ENCODE results near the gene CDH3. TPM values are rescaled to one million over a fixed set of nuclear protein-coding genes. Genes with fewer than 3 reads are reported as not detected.

CDH3 gene
- total RNA-seq (1 to 10 TPM in 1 of 5 donors, under 1 TPM in 3, not detected in 1; 0.36 to 1.1 (median 0.60) TPM), total RNA-seq (0 to 1.4 (median 0.28) reads per million in 29 experiments)
- total RNA-seq (2013): 0.28 TPM

- POLR2A ChIA-PET: no interaction called here
- peaks cover 7 to 77% of the 10 kb centered on the region in 2 experiments for H3K27me3 ChIP-seq (replicated peaks in 1 of 2; ENCODE audit: control insufficient read depth in 2 of 2, extremely low read depth in 1 of 2, insufficient read depth in 2 of 2, low read length in 1 of 2)
- H3K4me3 ChIP-seq (ENCODE audit: control insufficient read depth in 1 of 2, extremely low read depth in 1 of 2, low read length in 1 of 2): peak within 1 kb of the TSS; percentile 25 to 71
- no peaks in the 10 kb centered on the region for H3K36me3 Mint-ChIP-seq
- no peaks in the 10 kb centered on the region for H3K36me3 ChIP-seq (ENCODE audit: control insufficient read depth in 2 of 2, extremely low read depth in 1 of 2, insufficient read depth in 1 of 2, low read length in 1 of 2)
- H3K4me1 ChIP-seq (ENCODE audit: control insufficient read depth in 1 of 2, extremely low read depth in 1 of 2, insufficient read depth in 2 of 2, low read length in 2 of 2): peaks cover 0 to 22% of the 10 kb centered on the region in 2 experiments
- DNase-seq: peak in 18 of 35 experiments; percentile 2 to 35 (median 12)
- CTCF ChIA-PET: no interaction called here
- no peak within 1 kb of the TSS for H3K27ac ChIP-seq (ENCODE audit: low read length)
- ATAC-seq (replicated peaks in 1 of 4): peak; percentile 52 to 73 (median 56)
- WGBS (ENCODE audit: insufficient coverage): 4% methylated on average over 47 of the region's 53 CpGs
- H3K9me3 ChIP-seq: no peaks in the 10 kb centered on the region
- peak within 1 kb of the TSS in 1 of 2 donors; percentile 38 for H3K27ac Mint-ChIP-seq
- peaks cover 42 to 74% of the 10 kb centered on the region in 2 donors for H3K27me3 Mint-ChIP-seq
- H3K4me3 Mint-ChIP-seq: peak within 1 kb of the TSS; percentile 46 to 66 (median 49)
- H3K9me3 Mint-ChIP-seq: no peaks in the 10 kb centered on the region
- peaks cover 11 to 21% (median 16%) of the 10 kb centered on the region in 3 donors for H3K4me1 Mint-ChIP-seq
These were observed at the start of gene CDH3 for GRCh38 chr16:68644715-68645493. Gene CDH3, plus strand, starts transcription at chr16:68645310. Its CDS starts 70 bp downstream, at chr16:68645380.

DNA sequence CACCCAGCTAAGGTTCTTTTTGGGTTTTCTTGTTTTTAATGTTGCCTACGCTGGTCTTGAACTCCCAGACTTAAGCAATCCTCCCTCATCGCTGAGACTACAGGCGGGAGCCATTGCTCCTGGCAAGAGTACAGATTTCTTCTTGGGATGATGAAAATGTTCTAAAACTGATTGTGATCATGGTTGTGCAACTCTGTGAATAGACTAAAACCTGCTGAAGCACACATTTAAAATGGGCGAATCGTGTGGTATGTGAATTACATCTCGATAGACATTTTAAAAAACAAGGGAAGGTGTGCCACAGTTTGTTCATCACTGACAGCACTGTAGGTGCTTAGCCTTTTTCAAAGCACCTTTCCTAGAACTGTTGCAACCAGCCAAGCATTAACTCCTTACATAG lies 48.8 kb upstream of the CDH3 start:
- Mint-ChIP-seq H3K27ac (no peak overlapping the region), H3K4me1 (peaks cover 0 to 2% (median 2%) of the 10 kb centered on the region in 3 donors), H3K36me3 (peaks cover 7% of the 10 kb centered on the region), H3K9me3 (peaks cover 0 to 6% (median 0%) of the 10 kb centered on the region in 3 donors), H3K27me3 (no peaks in the 10 kb centered on the region), H3K4me3 (no peak overlapping the region)
- H3K9me3 ChIP-seq: no peaks in the 10 kb centered on the region
- no peak overlapping the region for H3K4me3 ChIP-seq (ENCODE audit: control insufficient read depth in 1 of 2, extremely low read depth in 1 of 2, low read length in 1 of 2)
- DNase-seq: no peak
- no peak overlapping the region for H3K27ac ChIP-seq (ENCODE audit: low read length)
- ChIA-PET POLR2A (no interaction called here), CTCF (interaction anchor here in 1 of 2 donors (0.9 kb wide), 1 partner anchor 38 kb away, joined by 6 read pairs; no protein-coding TSS in a partner anchor)
- H3K27me3 ChIP-seq (replicated peaks in 1 of 2; ENCODE audit: control insufficient read depth in 2 of 2, extremely low read depth in 1 of 2, insufficient read depth in 2 of 2, low read length in 1 of 2): no peaks in the 10 kb centered on the region
- H3K4me1 ChIP-seq (ENCODE audit: control insufficient read depth in 1 of 2, extremely low read depth in 1 of 2, insufficient read depth in 2 of 2, low read length in 2 of 2): no peaks in the 10 kb centered on the region
- ATAC-seq (replicated peaks in 1 of 4): no peak
- WGBS (ENCODE audit: insufficient coverage): 100% methylated on average over 3 of the region's 6 CpGs
- no peaks in the 10 kb centered on the region for H3K36me3 ChIP-seq (ENCODE audit: control insufficient read depth in 2 of 2, extremely low read depth in 1 of 2, insufficient read depth in 1 of 2, low read length in 1 of 2)

- Histone ChIP-seq H3K27ac (ENCODE audit: low read length) (no peak overlapping the region), H3K4me1 (ENCODE audit: control insufficient read depth in 1 of 2, extremely low read depth in 1 of 2, insufficient read depth in 2 of 2, low read length in 2 of 2) (no peaks in the 10 kb centered on the region), H3K27me3 (replicated peaks in 1 of 2; ENCODE audit: control insufficient read depth in 2 of 2, extremely low read depth in 1 of 2, insufficient read depth in 2 of 2, low read length in 1 of 2) (no peaks in the 10 kb centered on the region), H3K36me3 (ENCODE audit: control insufficient read depth in 2 of 2, extremely low read depth in 1 of 2, insufficient read depth in 1 of 2, low read length in 1 of 2) (no peaks in the 10 kb centered on the region), H3K9me3 (no peaks in the 10 kb centered on the region), H3K4me3 (ENCODE audit: control insufficient read depth in 1 of 2, extremely low read depth in 1 of 2, low read length in 1 of 2) (no peak overlapping the region)
- WGBS (ENCODE audit: insufficient coverage): no CpG with 5 or more reads among the region's 1 CpG
- no peaks in the 10 kb centered on the region for H3K36me3 Mint-ChIP-seq
- ATAC-seq (replicated peaks in 1 of 4) (no peak), DNase-seq (no peak)
- no peaks in the 10 kb centered on the region for H3K9me3 Mint-ChIP-seq
- ChIA-PET POLR2A (no interaction called here), CTCF (interaction anchor here (0.7 to 0.9 kb wide), 2 partner anchors 72 to 239 kb away, joined by 3 to 4 read pairs; no protein-coding TSS in a partner anchor)
- H3K4me3 Mint-ChIP-seq: no peak overlapping the region
- H3K27ac Mint-ChIP-seq: no peak overlapping the region
- no peaks in the 10 kb centered on the region for H3K4me1 Mint-ChIP-seq
- H3K27me3 Mint-ChIP-seq: no peaks in the 10 kb centered on the region
These were observed 45.5 kb upstream of the CDH3 start for GRCh38 chr16:68599586-68599985.

GRCh38 chr16:68605746-68606145 lies 39.4 kb upstream of the CDH3 start:
- no peak overlapping the region for H3K4me3 ChIP-seq (ENCODE audit: control insufficient read depth in 1 of 2, extremely low read depth in 1 of 2, low read length in 1 of 2)
- H3K27ac ChIP-seq (ENCODE audit: low read length): no peak overlapping the region
- no peak for ATAC-seq (replicated peaks in 1 of 4)
- no peak overlapping the region for H3K4me3 Mint-ChIP-seq
- 82% methylated on average over 3 of the region's 5 CpGs for WGBS (ENCODE audit: insufficient coverage)
- CTCF ChIA-PET: no interaction called here
- no peaks in the 10 kb centered on the region for H3K4me1 ChIP-seq (ENCODE audit: control insufficient read depth in 1 of 2, extremely low read depth in 1 of 2, insufficient read depth in 2 of 2, low read length in 2 of 2)
- no peak overlapping the region for H3K27ac Mint-ChIP-seq
- DNase-seq: no peak
- POLR2A ChIA-PET: no interaction called here
- peaks cover 0 to 3% (median 3%) of the 10 kb centered on the region in 3 donors for H3K9me3 Mint-ChIP-seq
- no peaks in the 10 kb centered on the region for H3K36me3 ChIP-seq (ENCODE audit: control insufficient read depth in 2 of 2, extremely low read depth in 1 of 2, insufficient read depth in 1 of 2, low read length in 1 of 2)
- H3K4me1 Mint-ChIP-seq: no peaks in the 10 kb centered on the region
- no peaks in the 10 kb centered on the region for H3K27me3 ChIP-seq (replicated peaks in 1 of 2; ENCODE audit: control insufficient read depth in 2 of 2, extremely low read depth in 1 of 2, insufficient read depth in 2 of 2, low read length in 1 of 2)
- no peaks in the 10 kb centered on the region for H3K27me3 Mint-ChIP-seq
- no peaks in the 10 kb centered on the region for H3K9me3 ChIP-seq
- no peaks in the 10 kb centered on the region for H3K36me3 Mint-ChIP-seq

DNA sequence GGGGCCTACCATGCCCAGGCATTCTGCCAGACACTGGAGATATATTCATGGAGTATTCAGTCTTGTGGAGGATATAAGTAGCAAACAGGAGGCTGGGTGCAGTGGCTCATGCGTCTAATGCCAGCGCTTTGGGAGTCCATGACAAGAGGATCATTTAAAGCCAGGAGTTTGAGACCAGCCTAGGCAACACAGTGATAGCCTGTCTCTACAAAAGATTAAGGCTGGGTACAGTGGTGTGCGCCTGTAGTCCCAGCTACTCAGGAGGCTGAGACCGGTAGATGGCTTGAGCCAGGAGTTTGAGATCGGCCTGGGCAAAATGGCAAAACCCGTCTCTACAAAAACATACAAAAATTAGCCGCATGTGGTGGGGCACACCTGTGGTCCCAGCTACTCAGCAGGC lies 37.7 kb upstream of the CDH3 start:
- peaks cover under 1% of the 10 kb centered on the region for H3K36me3 Mint-ChIP-seq
- 100% methylated on average over 3 of the region's 7 CpGs for WGBS (ENCODE audit: insufficient coverage)
- Histone ChIP-seq H3K9me3 (no peaks in the 10 kb centered on the region), H3K36me3 (ENCODE audit: control insufficient read depth in 2 of 2, extremely low read depth in 1 of 2, insufficient read depth in 1 of 2, low read length in 1 of 2) (no peaks in the 10 kb centered on the region), H3K4me3 (ENCODE audit: control insufficient read depth in 1 of 2, extremely low read depth in 1 of 2, low read length in 1 of 2) (no peak overlapping the region), H3K27me3 (replicated peaks in 1 of 2; ENCODE audit: control insufficient read depth in 2 of 2, extremely low read depth in 1 of 2, insufficient read depth in 2 of 2, low read length in 1 of 2) (no peaks in the 10 kb centered on the region), H3K4me1 (ENCODE audit: control insufficient read depth in 1 of 2, extremely low read depth in 1 of 2, insufficient read depth in 2 of 2, low read length in 2 of 2) (no peaks in the 10 kb centered on the region), H3K27ac (ENCODE audit: low read length) (no peak overlapping the region)
- CTCF ChIA-PET: no interaction called here
- no peak for ATAC-seq (replicated peaks in 1 of 4)
- H3K4me3 Mint-ChIP-seq: no peak overlapping the region
- H3K4me1 Mint-ChIP-seq: no peaks in the 10 kb centered on the region
- no peak for DNase-seq
- no peaks in the 10 kb centered on the region for H3K27me3 Mint-ChIP-seq
- H3K9me3 Mint-ChIP-seq: peaks cover 0 to 3% (median 3%) of the 10 kb centered on the region in 3 donors
- POLR2A ChIA-PET: no interaction called here
- no peak overlapping the region for H3K27ac Mint-ChIP-seq

DNA sequence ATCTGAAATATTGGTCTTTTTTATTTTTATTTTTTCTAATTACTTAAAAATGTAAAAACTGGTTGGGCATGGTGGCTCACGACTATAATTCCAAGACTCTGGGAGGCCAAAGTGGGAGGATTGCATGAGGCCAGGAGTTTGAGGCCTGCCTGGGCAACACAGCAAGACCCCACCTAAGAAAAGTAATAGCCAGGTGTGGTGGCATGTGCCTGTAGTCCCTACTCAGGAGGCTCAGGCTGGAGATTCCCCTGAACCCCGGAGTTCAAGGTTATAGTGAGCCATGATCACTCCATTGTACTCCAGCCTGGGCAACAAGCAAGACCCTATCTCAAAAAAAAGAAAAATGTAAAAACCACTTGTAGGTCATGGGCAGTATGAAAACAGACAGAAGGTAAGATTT lies 36.8 kb upstream of the CDH3 start:
- ATAC-seq (replicated peaks in 1 of 4) (no peak), DNase-seq (no peak)
- peaks cover 3 to 5% (median 4%) of the 10 kb centered on the region in 3 donors for H3K9me3 Mint-ChIP-seq
- Histone ChIP-seq H3K27ac (ENCODE audit: low read length) (no peak overlapping the region), H3K4me3 (ENCODE audit: control insufficient read depth in 1 of 2, extremely low read depth in 1 of 2, low read length in 1 of 2) (no peak overlapping the region), H3K4me1 (ENCODE audit: control insufficient read depth in 1 of 2, extremely low read depth in 1 of 2, insufficient read depth in 2 of 2, low read length in 2 of 2) (no peaks in the 10 kb centered on the region), H3K36me3 (ENCODE audit: control insufficient read depth in 2 of 2, extremely low read depth in 1 of 2, insufficient read depth in 1 of 2, low read length in 1 of 2) (no peaks in the 10 kb centered on the region), H3K9me3 (no peaks in the 10 kb centered on the region), H3K27me3 (replicated peaks in 1 of 2; ENCODE audit: control insufficient read depth in 2 of 2, extremely low read depth in 1 of 2, insufficient read depth in 2 of 2, low read length in 1 of 2) (no peaks in the 10 kb centered on the region)
- CTCF ChIA-PET: no interaction called here
- POLR2A ChIA-PET: no interaction called here
- no peak overlapping the region for H3K4me3 Mint-ChIP-seq
- H3K36me3 Mint-ChIP-seq: peaks cover 4% of the 10 kb centered on the region
- H3K27ac Mint-ChIP-seq: no peak overlapping the region
- H3K4me1 Mint-ChIP-seq: no peaks in the 10 kb centered on the region
- no peaks in the 10 kb centered on the region for H3K27me3 Mint-ChIP-seq
- no CpG with 5 or more reads among the region's 2 CpGs for WGBS (ENCODE audit: insufficient coverage)

All from T-cell (primary cell).